CD4-positive, alpha-beta T cell treated with Interleukin-1 beta for 1 hour (primary cell): ENCODE measurements around the gene RNF225.
"Not testable (repeated sequence)": the region's sequence is repeated elsewhere in the genome, so short reads cannot be mapped to it uniquely, and the experiment has no call there.

Experiments
- DNase-seq, 2 donors: peaks; one replicate each; pipeline ENCODE4 v3.0.0-alpha.2; 2020 to 2022

RNF225 gene

DNA sequence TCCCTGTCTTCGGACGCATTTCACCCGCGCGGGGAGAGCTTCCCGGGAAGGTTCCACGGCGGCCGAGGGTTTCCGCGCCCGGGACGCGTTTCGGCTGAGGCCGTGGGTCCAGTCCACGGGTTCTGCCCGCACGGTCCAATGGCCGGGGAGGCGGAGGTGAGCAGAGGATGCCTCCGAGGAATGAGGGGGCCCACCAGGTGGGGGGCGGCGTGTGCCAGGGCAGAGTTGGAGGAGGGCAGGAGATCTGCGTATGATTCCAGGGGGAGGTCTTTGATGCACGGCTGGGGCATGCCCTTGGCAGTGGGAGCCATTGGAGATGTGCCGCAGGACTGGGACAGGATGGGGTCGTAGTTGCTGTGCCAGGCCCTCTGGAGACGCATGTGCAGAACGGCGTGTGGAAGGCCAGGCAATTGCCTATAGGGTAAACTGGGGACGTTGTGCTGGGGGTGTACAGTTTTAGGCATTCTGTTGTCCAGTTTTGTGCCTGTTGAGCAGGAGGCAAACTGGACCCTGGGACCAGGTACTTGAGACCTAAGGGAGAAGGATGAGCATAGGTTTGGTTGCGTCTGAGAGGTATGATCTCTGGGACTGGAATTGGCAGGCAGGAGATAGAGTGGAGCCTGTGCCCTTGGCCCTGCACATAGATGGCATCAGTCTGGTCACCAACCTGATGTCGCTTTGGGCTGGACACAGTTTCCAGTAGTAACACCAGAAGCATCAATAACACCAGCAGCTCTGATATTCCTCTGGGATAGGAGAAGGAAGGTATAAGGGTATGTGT, 13.7 kb downstream of the RNF225 start:
- no peak for DNase-seq

DNA sequence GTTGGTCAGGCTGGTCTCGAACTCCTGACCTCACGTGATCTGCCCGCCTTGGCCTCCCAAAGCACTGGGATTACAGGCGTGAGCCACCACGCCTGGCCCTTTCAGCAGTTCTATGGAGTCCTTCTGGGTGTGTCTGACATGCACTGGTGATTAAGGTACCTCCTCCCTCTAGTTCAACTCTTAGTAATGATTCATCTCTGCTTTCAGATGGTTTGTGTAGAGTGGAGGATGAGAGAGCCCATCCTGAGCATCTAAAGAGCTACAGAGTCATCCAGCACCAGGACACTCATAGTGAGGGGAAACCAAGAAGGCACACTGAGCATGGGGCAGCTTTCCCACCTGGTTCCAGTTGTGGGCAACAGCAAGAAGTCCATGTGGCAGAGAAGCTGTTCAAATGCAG, 21.1 kb downstream of the RNF225 start:
- no peak for DNase-seq

- DNase-seq: no peak
These were observed 21.6 kb downstream of the RNF225 start for GRCh38 chr19:58417071-58417470.

- DNase-seq: no peak
These were observed 33.2 kb downstream of the RNF225 start for GRCh38 chr19:58428617-58429016.

DNA sequence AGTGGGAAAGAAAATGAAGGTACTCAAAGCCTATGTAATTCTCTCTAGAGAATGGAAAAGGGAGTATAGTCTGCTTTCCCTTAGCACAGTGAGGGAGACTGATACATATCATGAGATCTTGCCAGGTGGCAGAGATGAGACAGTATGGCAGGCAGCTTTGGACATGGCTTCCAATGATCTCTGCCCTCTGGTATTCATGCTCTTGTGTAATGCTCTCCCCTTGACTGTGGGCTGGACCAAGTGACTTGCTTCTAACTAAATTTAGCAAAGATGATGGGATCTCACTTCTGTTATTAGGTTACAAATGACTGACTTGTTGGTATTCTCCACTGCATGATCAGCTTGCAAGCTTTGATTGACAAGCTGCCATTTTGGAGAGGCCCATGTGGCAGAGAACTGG, 34.3 kb downstream of the RNF225 start:
- no peak for DNase-seq

DNA sequence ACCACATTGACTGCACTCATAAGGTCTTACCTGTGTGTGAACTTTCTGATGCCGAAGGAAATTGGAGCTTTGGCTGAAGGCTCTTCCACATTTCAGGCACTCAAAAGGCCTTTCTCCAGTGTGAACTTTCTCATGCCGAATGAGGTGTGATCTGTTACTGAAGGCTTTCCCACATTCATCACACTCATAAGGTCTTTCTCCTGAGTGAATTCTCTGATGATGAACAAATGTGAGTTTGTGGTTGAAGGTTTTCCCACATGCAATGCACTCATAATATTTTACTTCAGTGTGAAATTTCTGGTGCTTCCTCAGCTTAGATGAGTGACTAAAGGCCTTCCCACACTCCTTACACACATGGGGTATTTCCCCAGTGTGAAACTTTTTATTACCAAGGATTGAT, 38.8 kb downstream of the RNF225 start:
- DNase-seq: no peak

GRCh38 chr19:58439576-58440554, 44.4 kb downstream of the RNF225 start, which contains the start of gene ZNF132:
Gene ZNF132 (minus strand): TSS chr19:58440153. CDS start chr19:58439821, 332 bp downstream.
- DNase-seq: peak; percentile 98 to 99

DNA sequence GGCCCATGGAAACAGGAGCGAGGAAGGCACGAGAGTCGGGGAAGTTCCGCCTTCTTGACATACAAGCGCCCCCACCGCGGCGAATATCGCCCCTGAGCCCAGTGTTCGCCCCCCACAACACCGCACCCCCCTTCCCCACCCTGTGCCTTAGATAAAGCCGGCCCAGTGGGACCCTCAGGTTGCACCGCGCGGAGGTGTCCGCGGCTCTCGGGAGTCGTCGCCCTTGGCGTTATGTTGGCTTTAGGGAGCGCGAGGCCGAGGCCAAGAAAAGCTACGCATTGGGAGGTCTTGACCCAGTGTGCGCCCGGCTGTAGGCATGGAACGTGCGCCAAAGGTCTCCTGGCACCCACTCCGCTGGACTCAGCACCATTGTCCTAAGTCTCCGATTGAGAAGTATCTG, 45.1 kb downstream of the RNF225 start:
- no peak for DNase-seq

DNA sequence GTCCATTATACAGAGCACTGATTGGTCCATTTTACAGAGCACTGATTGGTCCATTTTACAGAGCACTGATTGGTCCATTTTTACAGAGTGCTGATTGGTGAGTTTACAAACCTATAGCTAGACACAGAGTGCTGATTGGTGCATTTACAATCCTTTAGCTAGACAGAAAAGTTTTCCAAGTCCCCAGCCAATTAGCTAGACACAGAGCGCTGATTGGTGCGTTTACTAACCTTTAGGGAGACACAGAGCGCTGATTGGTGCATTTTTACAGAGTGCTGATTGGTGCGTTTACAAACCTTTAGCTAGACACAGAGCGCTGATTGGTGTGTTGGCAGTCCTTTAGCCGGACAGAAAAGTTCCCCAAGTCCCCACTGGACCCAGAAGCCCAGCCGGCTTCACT, 47.5 kb downstream of the RNF225 start:
- DNase-seq: not testable (repeated sequence)
